ENCODE data around the gene BRSK2. TPM values are rescaled to one million over a fixed set of nuclear protein-coding genes. Genes with fewer than 3 reads are reported as not detected.

The BRSK2 gene
- total RNA-seq, 2 experiments from 2014 or later, result 0.46 to 0.97 TPM

- Mint-ChIP-seq H3K27ac (peak overlapping the region; percentile 79), H3K36me3 (no peaks in the 10 kb centered on the region), H3K4me1 (peaks cover 13% of the 10 kb centered on the region), H3K4me3 (peak overlapping the region; percentile 72), H3K9me3 (no peaks in the 10 kb centered on the region), H3K27me3 (peaks cover 4% of the 10 kb centered on the region)
- DNase-seq, result peak; percentile 80
Measured at GRCh38 chr11:1382831-1383607, 6.7 kb upstream of the BRSK2 start.

- Mint-ChIP-seq H3K27me3 (peaks cover 4% of the 10 kb centered on the region), H3K27ac (no peak overlapping the region), H3K36me3 (no peaks in the 10 kb centered on the region), H3K4me3 (peak overlapping the region; percentile 5), H3K9me3 (no peaks in the 10 kb centered on the region), H3K4me1 (peaks cover 13% of the 10 kb centered on the region)
- no peak for DNase-seq
Measured at GRCh38 chr11:1384199-1384970, 5.3 kb upstream of the BRSK2 start.

GRCh38 chr11:1387521-1387920 lies 2.2 kb upstream of the BRSK2 start:
- no peak overlapping the region for H3K4me3 Mint-ChIP-seq
- no peak overlapping the region for H3K27ac Mint-ChIP-seq

GRCh38 chr11:1387961-1388762 lies 1.6 kb upstream of the BRSK2 start:
- H3K4me3 Mint-ChIP-seq, result no peak overlapping the region
- no peak for DNase-seq
- H3K27me3 Mint-ChIP-seq, result peaks cover 23% of the 10 kb centered on the region
- H3K4me1 Mint-ChIP-seq, result peaks cover 11% of the 10 kb centered on the region
- no peaks in the 10 kb centered on the region for H3K36me3 Mint-ChIP-seq
- no peak overlapping the region for H3K27ac Mint-ChIP-seq
- H3K9me3 Mint-ChIP-seq, result no peaks in the 10 kb centered on the region

More at GRCh38 chr11:1387521-1387920, 2.2 kb upstream of the BRSK2 start:
- no peak for DNase-seq
- Mint-ChIP-seq H3K4me1 (peaks cover 11% of the 10 kb centered on the region), H3K27me3 (peaks cover 16% of the 10 kb centered on the region), H3K36me3 (no peaks in the 10 kb centered on the region), H3K9me3 (no peaks in the 10 kb centered on the region)

- H3K4me3 Mint-ChIP-seq, result peak overlapping the region; percentile 68
- H3K36me3 Mint-ChIP-seq, result no peaks in the 10 kb centered on the region
- H3K27me3 Mint-ChIP-seq, result peaks cover 28% of the 10 kb centered on the region
- DNase-seq, result no peak
- H3K27ac Mint-ChIP-seq, result no peak overlapping the region
- peaks cover 9% of the 10 kb centered on the region for H3K4me1 Mint-ChIP-seq
- H3K9me3 Mint-ChIP-seq, result no peaks in the 10 kb centered on the region
Measured at GRCh38 chr11:1388763-1389102, 1.0 kb upstream of the BRSK2 start.

GRCh38 chr11:1389103-1389931 lies 417 bp upstream of the BRSK2 start:
- Mint-ChIP-seq H3K27me3 (peaks cover 28% of the 10 kb centered on the region), H3K27ac (no peak overlapping the region), H3K9me3 (no peaks in the 10 kb centered on the region), H3K4me3 (peak overlapping the region; percentile 68), H3K4me1 (peaks cover 8% of the 10 kb centered on the region), H3K36me3 (no peaks in the 10 kb centered on the region)
- DNase-seq, result peak; percentile 98

GRCh38 chr11:1390569-1391164 lies 933 bp downstream of the BRSK2 start:
- H3K36me3 Mint-ChIP-seq, result no peaks in the 10 kb centered on the region
- no peak overlapping the region for H3K27ac Mint-ChIP-seq
- peaks cover 2% of the 10 kb centered on the region for H3K4me1 Mint-ChIP-seq
- no peak for DNase-seq
- H3K9me3 Mint-ChIP-seq, result no peaks in the 10 kb centered on the region
- no peak overlapping the region for H3K4me3 Mint-ChIP-seq
- H3K27me3 Mint-ChIP-seq, result peaks cover 28% of the 10 kb centered on the region

- H3K27me3 Mint-ChIP-seq, result peaks cover 28% of the 10 kb centered on the region
- DNase-seq, result no peak
- H3K36me3 Mint-ChIP-seq, result no peaks in the 10 kb centered on the region
- peaks cover 2% of the 10 kb centered on the region for H3K4me1 Mint-ChIP-seq
- H3K27ac Mint-ChIP-seq, result no peak overlapping the region
- H3K4me3 Mint-ChIP-seq, result no peak overlapping the region
- H3K9me3 Mint-ChIP-seq, result no peaks in the 10 kb centered on the region
Measured at GRCh38 chr11:1391165-1392075, 1.7 kb downstream of the BRSK2 start.

- Mint-ChIP-seq H3K36me3 (no peaks in the 10 kb centered on the region), H3K27me3 (peaks cover 28% of the 10 kb centered on the region), H3K9me3 (no peaks in the 10 kb centered on the region), H3K27ac (no peak overlapping the region), H3K4me3 (no peak overlapping the region), H3K4me1 (no peaks in the 10 kb centered on the region)
- no peak for DNase-seq
Measured at GRCh38 chr11:1392111-1392510, 2.4 kb downstream of the BRSK2 start.

GRCh38 chr11:1392561-1392960 lies 2.8 kb downstream of the BRSK2 start:
- no peaks in the 10 kb centered on the region for H3K36me3 Mint-ChIP-seq
- no peak overlapping the region for H3K27ac Mint-ChIP-seq
- no peak overlapping the region for H3K4me3 Mint-ChIP-seq
- H3K9me3 Mint-ChIP-seq, result no peaks in the 10 kb centered on the region
- peaks cover 28% of the 10 kb centered on the region for H3K27me3 Mint-ChIP-seq
- H3K4me1 Mint-ChIP-seq, result no peaks in the 10 kb centered on the region
- no peak for DNase-seq

- no peak for DNase-seq
- no peaks in the 10 kb centered on the region for H3K9me3 Mint-ChIP-seq
- no peak overlapping the region for H3K4me3 Mint-ChIP-seq
- peaks cover 28% of the 10 kb centered on the region for H3K27me3 Mint-ChIP-seq
- no peak overlapping the region for H3K27ac Mint-ChIP-seq
- no peaks in the 10 kb centered on the region for H3K36me3 Mint-ChIP-seq
- H3K4me1 Mint-ChIP-seq, result no peaks in the 10 kb centered on the region
Measured at GRCh38 chr11:1393038-1393710, 3.4 kb downstream of the BRSK2 start.

- Mint-ChIP-seq H3K9me3 (no peaks in the 10 kb centered on the region), H3K4me3 (no peak overlapping the region), H3K27me3 (peaks cover 28% of the 10 kb centered on the region), H3K27ac (no peak overlapping the region), H3K36me3 (no peaks in the 10 kb centered on the region), H3K4me1 (no peaks in the 10 kb centered on the region)
- no peak for DNase-seq
Measured at GRCh38 chr11:1394936-1395772, 5.4 kb downstream of the BRSK2 start.

All from activated naive CD8-positive, alpha-beta T cell treated with anti-CD3 and anti-CD28 coated beads for 36 hours (primary cell).